ENCODE measurements around the gene TMEM182.

TMEM182 gene

GRCh38 chr2:102768892-102769291 is 7.1 kb downstream of the TMEM182 start:
- DNase-seq, result no peak

GRCh38 chr2:102770506-102770905 is 8.7 kb downstream of the TMEM182 start:
- DNase-seq, result no peak

- peak; percentile 62 for DNase-seq
These were observed 9.3 kb downstream of the TMEM182 start for GRCh38 chr2:102771114-102771513.

- DNase-seq, result no peak
These were observed 10.8 kb downstream of the TMEM182 start for GRCh38 chr2:102772659-102773058.

GRCh38 chr2:102773149-102773705 is 11.4 kb downstream of the TMEM182 start:
- DNase-seq, result no peak

- DNase-seq, result no peak
These were observed 16.4 kb downstream of the TMEM182 start for GRCh38 chr2:102778260-102778659.

GRCh38 chr2:102780467-102780866 is 18.6 kb downstream of the TMEM182 start:
- no peak for DNase-seq

GRCh38 chr2:102782187-102782586 is 20.4 kb downstream of the TMEM182 start:
- no peak for DNase-seq

GRCh38 chr2:102782933-102783332 is 21.1 kb downstream of the TMEM182 start:
- DNase-seq, result no peak

GRCh38 chr2:102783506-102784183 is 21.8 kb downstream of the TMEM182 start:
- DNase-seq, result no peak

- DNase-seq, result no peak
These were observed 23.1 kb downstream of the TMEM182 start for GRCh38 chr2:102784940-102785339.

GRCh38 chr2:102788216-102788884 is 26.5 kb downstream of the TMEM182 start:
- DNase-seq, result no peak

- no peak for DNase-seq
These were observed 27.0 kb downstream of the TMEM182 start for GRCh38 chr2:102788885-102789260.

- DNase-seq, result no peak
These were observed 27.7 kb downstream of the TMEM182 start for GRCh38 chr2:102789349-102790090.

GRCh38 chr2:102790091-102790455 is 28.2 kb downstream of the TMEM182 start:
- DNase-seq, result no peak

- no peak for DNase-seq
These were observed 30.9 kb downstream of the TMEM182 start for GRCh38 chr2:102792568-102793208.

GRCh38 chr2:102795641-102796040 is 33.8 kb downstream of the TMEM182 start:
- DNase-seq, result no peak

GRCh38 chr2:102796337-102796736 is 34.5 kb downstream of the TMEM182 start:
- no peak for DNase-seq

- no peak for DNase-seq
These were observed 35.7 kb downstream of the TMEM182 start for GRCh38 chr2:102797486-102797885.

- DNase-seq, result no peak
These were observed 36.4 kb downstream of the TMEM182 start for GRCh38 chr2:102798181-102798580.

GRCh38 chr2:102801098-102801718 is 39.4 kb downstream of the TMEM182 start:
- no peak for DNase-seq

- DNase-seq, result no peak
These were observed 40.2 kb downstream of the TMEM182 start for GRCh38 chr2:102801858-102802699.
